HFFc6 (cell line): ENCODE measurements around the gene ZNF710. TPM values are rescaled to one million over a fixed set of nuclear protein-coding genes. Genes with fewer than 3 reads are reported as not detected.
A peak's percentile ranks its signal among the peaks of the same experiment; 100 is the strongest.

ENCODE experiments used
- DNase-seq: peaks from one replicate; pipeline ENCODE4 v3.0.0-alpha.2; 2018
- H3K27ac Mint-ChIP-seq: 2 replicates; pipeline ENCODE4 v1.8.0; 2020; ENCODE audit warnings: mild to moderate bottlenecking, mixed read lengths
- H3K27me3 Mint-ChIP-seq: 2 replicates; pipeline ENCODE4 v1.8.0; 2021; ENCODE audit warnings: mild to moderate bottlenecking, moderate library complexity, mixed read lengths; ENCODE audit not compliant: insufficient read depth
- H3K36me3 Mint-ChIP-seq: 2 replicates; pipeline ENCODE4 v1.8.0; 2021; ENCODE audit warnings: low read depth, mixed read lengths
- H3K4me1 Mint-ChIP-seq: 2 replicates; pipeline ENCODE4 v1.8.0; 2020; ENCODE audit warnings: low read depth, mixed read lengths
- H3K4me3 Mint-ChIP-seq: 2 replicates; pipeline ENCODE4 v1.8.0; 2020; ENCODE audit warnings: mild to moderate bottlenecking, moderate library complexity, mixed read lengths
- H3K9me3 Mint-ChIP-seq: 2 replicates; pipeline ENCODE4 v1.8.0; 2020; ENCODE audit warnings: mild to moderate bottlenecking, mixed read lengths
- total RNA-seq, 6 experiments: library from RNA; stranded (reverse); fragmentation: NEBNext Ultra II Directional; extraction: Animal tissue kit (Norgen Biotek cat#: 25700); gene quantifications; 2 replicates in 1 of 6; 3 replicates in 5 of 6; pipeline ENCODE4 v1.2.3, GENCODE V29; 2021
- TF ChIP-seq, protein P1 (sequence below): fragments of 200-600 bp; sonication (generic); IDR thresholded peaks from 2 replicates; pipeline ENCODE4 v1.5.0; 2021; ENCODE audit warnings: antibody characterized with exemption, mild to moderate bottlenecking

ZNF710 gene
- total RNA-seq, 6 experiments from 2014 or later, result 17.6 to 23.3 (median 20.3) TPM

DNA sequence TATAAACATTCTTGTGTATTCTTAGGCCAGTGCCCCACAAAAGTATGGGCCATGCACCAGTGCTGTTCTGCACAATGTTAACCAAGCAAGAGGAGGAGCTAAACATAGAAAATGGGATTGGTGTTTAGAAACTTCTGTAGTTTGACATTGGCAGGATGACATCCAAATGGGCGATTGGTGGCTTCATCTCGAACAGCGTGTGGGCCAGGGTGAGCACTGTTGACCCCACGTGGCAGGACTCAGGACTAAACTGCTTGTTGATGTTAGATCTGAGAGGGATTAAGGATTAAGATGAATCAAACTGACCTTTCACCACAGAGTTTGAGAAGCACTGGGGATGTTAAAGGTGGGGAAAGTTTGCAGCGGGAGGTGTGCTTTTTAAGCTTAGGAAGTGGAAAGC is 31.9 kb downstream of the ZNF710 start:
- TF ChIP-seq, protein P1, sequence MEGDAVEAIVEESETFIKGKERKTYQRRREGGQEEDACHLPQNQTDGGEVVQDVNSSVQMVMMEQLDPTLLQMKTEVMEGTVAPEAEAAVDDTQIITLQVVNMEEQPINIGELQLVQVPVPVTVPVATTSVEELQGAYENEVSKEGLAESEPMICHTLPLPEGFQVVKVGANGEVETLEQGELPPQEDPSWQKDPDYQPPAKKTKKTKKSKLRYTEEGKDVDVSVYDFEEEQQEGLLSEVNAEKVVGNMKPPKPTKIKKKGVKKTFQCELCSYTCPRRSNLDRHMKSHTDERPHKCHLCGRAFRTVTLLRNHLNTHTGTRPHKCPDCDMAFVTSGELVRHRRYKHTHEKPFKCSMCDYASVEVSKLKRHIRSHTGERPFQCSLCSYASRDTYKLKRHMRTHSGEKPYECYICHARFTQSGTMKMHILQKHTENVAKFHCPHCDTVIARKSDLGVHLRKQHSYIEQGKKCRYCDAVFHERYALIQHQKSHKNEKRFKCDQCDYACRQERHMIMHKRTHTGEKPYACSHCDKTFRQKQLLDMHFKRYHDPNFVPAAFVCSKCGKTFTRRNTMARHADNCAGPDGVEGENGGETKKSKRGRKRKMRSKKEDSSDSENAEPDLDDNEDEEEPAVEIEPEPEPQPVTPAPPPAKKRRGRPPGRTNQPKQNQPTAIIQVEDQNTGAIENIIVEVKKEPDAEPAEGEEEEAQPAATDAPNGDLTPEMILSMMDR, result no peak
- H3K27ac Mint-ChIP-seq, result no peak overlapping the region; the same call in 1 of the 2 replicates
- peaks cover 63% of the 10 kb centered on the region for H3K4me1 Mint-ChIP-seq
- no peaks in the 10 kb centered on the region for H3K9me3 Mint-ChIP-seq
- H3K27me3 Mint-ChIP-seq, result no peaks in the 10 kb centered on the region; the same call in 1 of the 2 replicates
- DNase-seq, result no peak
- peaks cover 11% of the 10 kb centered on the region for H3K36me3 Mint-ChIP-seq
- no peak overlapping the region for H3K4me3 Mint-ChIP-seq

DNA sequence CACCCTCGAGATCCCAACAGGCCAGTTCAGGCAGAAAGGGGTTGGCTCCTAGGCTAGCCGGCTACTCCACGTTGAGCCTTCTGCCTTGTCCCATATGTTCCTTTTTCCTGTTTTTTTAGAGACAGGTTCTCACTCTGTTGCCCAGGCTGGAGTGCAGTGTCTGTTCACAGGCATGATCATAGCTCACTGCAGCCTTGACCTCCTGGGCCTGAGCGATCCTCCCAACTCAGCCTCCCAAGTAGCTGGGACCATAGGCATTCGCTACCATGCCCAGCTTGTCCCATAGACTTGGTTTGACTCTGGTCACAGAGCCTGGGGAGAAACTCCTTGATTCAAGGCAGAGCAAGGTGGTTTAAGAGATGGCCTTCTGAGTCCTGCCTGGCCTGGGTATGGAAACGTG is 32.3 kb downstream of the ZNF710 start:
- H3K4me3 Mint-ChIP-seq, result no peak overlapping the region
- H3K9me3 Mint-ChIP-seq, result no peaks in the 10 kb centered on the region
- peaks cover 67% of the 10 kb centered on the region for H3K4me1 Mint-ChIP-seq
- TF ChIP-seq, protein P1, result no peak
- DNase-seq, result no peak
- H3K36me3 Mint-ChIP-seq, result peaks cover 8% of the 10 kb centered on the region
- H3K27ac Mint-ChIP-seq, result peak overlapping the region; percentile 75; the same call in 1 of the 2 replicates
- no peaks in the 10 kb centered on the region; the same call in 1 of the 2 replicates for H3K27me3 Mint-ChIP-seq

DNA sequence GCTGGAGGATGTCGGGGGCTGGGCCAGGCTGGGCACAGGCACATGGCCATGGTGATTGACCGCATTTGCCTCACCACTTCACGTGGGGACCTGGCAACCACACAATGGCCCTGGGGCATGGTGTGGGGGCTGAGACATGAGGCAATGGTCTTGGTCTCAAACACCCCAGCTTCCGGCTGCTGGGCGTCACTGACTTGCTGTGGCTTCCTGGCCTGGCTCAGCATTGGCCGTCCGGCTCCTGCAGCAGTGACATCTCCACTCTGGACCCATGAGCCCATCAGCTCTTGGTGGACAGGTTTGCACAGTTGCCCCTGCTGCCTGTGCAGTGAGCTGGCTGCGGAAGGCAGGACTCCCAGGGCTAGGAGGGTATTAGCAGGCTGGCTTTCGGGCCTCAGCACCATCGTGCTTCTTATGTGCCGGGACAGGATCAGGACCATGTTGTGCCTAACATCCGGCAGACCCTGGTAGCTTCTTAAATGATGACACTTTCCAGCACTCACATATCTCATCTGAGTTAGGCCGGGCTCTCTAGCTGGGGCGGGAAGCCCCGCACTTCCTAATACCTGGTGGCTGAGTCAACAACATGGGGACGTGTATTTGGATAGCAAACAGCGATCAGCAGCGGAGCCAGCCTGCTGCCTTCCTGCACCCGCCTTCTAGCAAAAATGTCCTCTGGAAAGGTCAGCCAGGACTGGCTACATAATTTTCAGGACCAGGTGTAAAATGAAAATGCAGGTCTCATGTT is 34.1 kb downstream of the ZNF710 start:
- no peaks in the 10 kb centered on the region for H3K9me3 Mint-ChIP-seq
- peaks cover 4% of the 10 kb centered on the region for H3K36me3 Mint-ChIP-seq
- peak overlapping the region; percentile 44; the same call in 1 of the 2 replicates for H3K4me3 Mint-ChIP-seq
- H3K27ac Mint-ChIP-seq, result peak overlapping the region; percentile 75
- no peak for DNase-seq
- H3K27me3 Mint-ChIP-seq, result no peaks in the 10 kb centered on the region; the same call in 1 of the 2 replicates
- TF ChIP-seq, protein P1, result no peak
- peaks cover 80% of the 10 kb centered on the region for H3K4me1 Mint-ChIP-seq

DNA sequence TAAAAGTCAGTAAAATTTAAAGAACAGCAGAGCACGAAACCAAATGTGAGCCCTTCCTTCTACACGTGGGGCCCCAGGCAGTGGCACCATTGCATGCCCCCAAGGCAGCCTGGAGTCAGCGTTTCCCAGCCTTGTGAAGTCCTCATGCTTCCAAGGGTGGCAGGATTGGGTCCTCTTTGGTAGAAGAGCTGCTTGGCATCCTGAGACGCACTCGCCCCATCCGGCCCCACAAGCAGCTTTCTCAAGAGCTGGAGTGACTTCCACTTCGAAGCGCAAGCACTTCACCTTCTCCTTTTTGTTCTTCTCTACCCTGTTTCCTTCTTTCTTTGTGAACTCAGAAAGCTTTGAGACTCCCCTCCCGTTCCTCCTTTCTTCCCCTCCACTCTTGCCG is 34.7 kb downstream of the ZNF710 start:
- peak overlapping the region; percentile 44; the same call in 1 of the 2 replicates for H3K4me3 Mint-ChIP-seq
- H3K27ac Mint-ChIP-seq, result peak overlapping the region; percentile 75
- TF ChIP-seq, protein P1, result no peak
- no peak for DNase-seq
- H3K36me3 Mint-ChIP-seq, result peaks cover 4% of the 10 kb centered on the region
- no peaks in the 10 kb centered on the region for H3K9me3 Mint-ChIP-seq
- H3K27me3 Mint-ChIP-seq, result no peaks in the 10 kb centered on the region; the same call in 1 of the 2 replicates
- peaks cover 84% of the 10 kb centered on the region for H3K4me1 Mint-ChIP-seq

DNA sequence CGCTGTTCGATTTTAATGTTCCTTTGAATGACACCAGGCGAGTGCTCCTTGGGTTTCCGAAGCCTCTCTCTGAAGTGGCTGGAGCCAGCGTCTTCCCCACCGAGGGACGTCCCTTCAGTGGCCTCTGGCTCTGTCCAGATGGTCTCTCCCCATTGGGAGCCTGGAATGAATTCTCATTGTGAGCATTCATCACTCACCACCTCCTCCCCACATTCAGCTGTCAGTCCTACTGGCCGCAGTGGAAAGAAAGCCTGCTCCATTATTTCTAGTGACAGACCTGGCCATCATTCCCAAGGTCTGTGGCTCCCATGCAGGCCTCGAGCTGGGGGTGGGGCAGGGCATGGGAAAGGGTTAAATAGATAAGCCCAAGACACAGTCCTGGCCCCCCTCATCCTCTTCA is 35.2 kb downstream of the ZNF710 start:
- no peak overlapping the region for H3K4me3 Mint-ChIP-seq
- H3K36me3 Mint-ChIP-seq, result peaks cover 4% of the 10 kb centered on the region
- TF ChIP-seq, protein P1, result no peak
- peak overlapping the region; percentile 83 for H3K27ac Mint-ChIP-seq
- no peaks in the 10 kb centered on the region for H3K9me3 Mint-ChIP-seq
- no peaks in the 10 kb centered on the region; the same call in 1 of the 2 replicates for H3K27me3 Mint-ChIP-seq
- H3K4me1 Mint-ChIP-seq, result peaks cover 83% of the 10 kb centered on the region
- DNase-seq, result no peak
